Activated CD8-positive, alpha-beta memory T cell treated with anti-CD3 and anti-CD28 coated beads for 1 hour (primary cell): ENCODE data around the gene CYP3A4.
"Not testable (repeated sequence)": the region's sequence is repeated elsewhere in the genome, so short reads cannot be mapped to it uniquely, and the experiment has no call there.

Experiments
- DNase-seq, 2 donors: peaks; one replicate each; pipeline ENCODE4 v3.0.0-alpha.2; 2020; ENCODE audit warnings: low read depth in 1 of 2; ENCODE audit errors: extremely low read depth in 1 of 2

Gene CYP3A4

GRCh38 chr7:99793443-99793842, 9.5 kb upstream of the CYP3A4 start:
- no peak for DNase-seq

- no peak for DNase-seq
These were observed 9.0 kb upstream of the CYP3A4 start for GRCh38 chr7:99792967-99793366.

GRCh38 chr7:99791667-99792369, 7.8 kb upstream of the CYP3A4 start:
- DNase-seq = no peak

GRCh38 chr7:99791021-99791420, 7.0 kb upstream of the CYP3A4 start:
- DNase-seq = no peak

- no peak for DNase-seq
These were observed 6.4 kb upstream of the CYP3A4 start for GRCh38 chr7:99790407-99790806.

GRCh38 chr7:99789441-99790070, 5.6 kb upstream of the CYP3A4 start:
- no peak for DNase-seq

- no peak for DNase-seq
These were observed 4.6 kb upstream of the CYP3A4 start for GRCh38 chr7:99788554-99788953.

- no peak for DNase-seq
These were observed 2.8 kb upstream of the CYP3A4 start for GRCh38 chr7:99786726-99787335.

GRCh38 chr7:99785654-99786053, 1.7 kb upstream of the CYP3A4 start:
- not testable (repeated sequence) for DNase-seq

- DNase-seq = no peak
These were observed 1.7 kb downstream of the CYP3A4 start for GRCh38 chr7:99782012-99782953.

- DNase-seq = no peak
These were observed 3.4 kb downstream of the CYP3A4 start for GRCh38 chr7:99780588-99780987.

- no peak for DNase-seq
These were observed 4.0 kb downstream of the CYP3A4 start for GRCh38 chr7:99779949-99780348.

GRCh38 chr7:99778880-99779279, 5.1 kb downstream of the CYP3A4 start:
- no peak for DNase-seq

GRCh38 chr7:99773395-99773794, 10.6 kb downstream of the CYP3A4 start:
- not testable (repeated sequence) for DNase-seq

GRCh38 chr7:99772565-99772964, 11.4 kb downstream of the CYP3A4 start:
- no peak for DNase-seq

GRCh38 chr7:99769494-99769893, 14.5 kb downstream of the CYP3A4 start:
- DNase-seq = not testable (repeated sequence)

GRCh38 chr7:99768471-99768870, 15.5 kb downstream of the CYP3A4 start:
- DNase-seq = no peak

- no peak for DNase-seq
These were observed 16.3 kb downstream of the CYP3A4 start for GRCh38 chr7:99767662-99768061.

- no peak for DNase-seq
These were observed 17.4 kb downstream of the CYP3A4 start for GRCh38 chr7:99766484-99767099.

GRCh38 chr7:99764478-99764877, 19.5 kb downstream of the CYP3A4 start:
- DNase-seq = no peak
